ENCODE measurements around the gene PDE4A. TPM values are rescaled to one million over a fixed set of nuclear protein-coding genes. Genes with fewer than 3 reads are reported as not detected.

Gene PDE4A
- total RNA-seq: 5.4 and 9.4 TPM in 2 replicates

GRCh38 chr19:10420444-10421239 is at the start of gene PDE4A:
Gene PDE4A (plus strand): TSS chr19:10420538. CDS start chr19:10420765, 227 bp downstream.

GRCh38 chr19:10380313-10381102 is 39.8 kb upstream of the PDE4A start, which contains the start of gene TYK2:
Gene TYK2 (minus strand): TSS chr19:10380572. CDS start chr19:10378406, 2,166 bp downstream.

GRCh38 chr19:10403137-10404021 is 17.0 kb upstream of the PDE4A start, which contains the start of gene CDC37:
Gene CDC37 (minus strand): TSS chr19:10403542. CDS start chr19:10403479, 63 bp downstream.

GRCh38 chr19:10503002-10503789 is 82.9 kb downstream of the PDE4A start, which contains the start of gene KEAP1:
Gene KEAP1 (minus strand): TSS chr19:10503356. CDS start chr19:10500033, 3,323 bp downstream.

GRCh38 chr19:10517361-10517759 is 97.0 kb downstream of the PDE4A start, which contains the start of gene S1PR5:
Gene S1PR5 (minus strand): TSS chr19:10517447. CDS start chr19:10515011, 2,436 bp downstream.

Other genes with a start within 250 kb of the PDE4A start
- gene DNMT1, start 225.6 kb upstream of the PDE4A start, total RNA-seq: 38.2 and 46.0 TPM in 2 replicates
- gene S1PR2, start 189.2 kb upstream of the PDE4A start, total RNA-seq: 15.6 and 16.6 TPM in 2 replicates
- gene MRPL4, start 168.3 kb upstream of the PDE4A start, total RNA-seq: 73.3 and 77.8 TPM in 2 replicates
- 28.7 and 97.0 TPM in 2 replicates for gene ICAM1, start 149.4 kb upstream of the PDE4A start, total RNA-seq
- 0.49 and 0.90 TPM in 2 replicates for gene ICAM4, start 133.6 kb upstream of the PDE4A start, total RNA-seq
- 4.5 and 6.9 TPM in 2 replicates for gene ICAM5, start 130.6 kb upstream of the PDE4A start, total RNA-seq
- gene ZGLP1, start 110.7 kb upstream of the PDE4A start, total RNA-seq: 0.18 TPM in 1 of 2 replicates, not detected in the other
- 8.9 and 22.2 TPM in 2 replicates for gene FDX2, start 104.5 kb upstream of the PDE4A start, total RNA-seq
- 18.1 and 22.6 TPM in 2 replicates for gene RAVER1, start 87.0 kb upstream of the PDE4A start, total RNA-seq
- 10.5 and 11.4 TPM in 2 replicates for gene ICAM3, start 80.9 kb upstream of the PDE4A start, total RNA-seq
- gene TYK2, start 40.0 kb upstream of the PDE4A start, total RNA-seq: 55.7 and 61.9 TPM in 2 replicates
- gene CDC37, start 17.0 kb upstream of the PDE4A start, total RNA-seq: 216 and 257 TPM in 2 replicates
- gene KEAP1, start 82.8 kb downstream of the PDE4A start, total RNA-seq: 58.3 and 64.5 TPM in 2 replicates
- 0.32 and 0.36 TPM in 2 replicates for gene S1PR5, start 96.9 kb downstream of the PDE4A start, total RNA-seq
- gene ATG4D, start 123.4 kb downstream of the PDE4A start, total RNA-seq: 11.8 and 17.1 TPM in 2 replicates
- gene KRI1, start 145.5 kb downstream of the PDE4A start, total RNA-seq: 9.1 and 14.6 TPM in 2 replicates
- 1.1 and 2.5 TPM in 2 replicates for gene CDKN2D, start 148.4 kb downstream of the PDE4A start, total RNA-seq
- not detected in 2 replicates for gene AP1M2, start 166.8 kb downstream of the PDE4A start, total RNA-seq
- 47.5 and 48.6 TPM in 2 replicates for gene SLC44A2, start 205.0 kb downstream of the PDE4A start, total RNA-seq
- gene ILF3, start 233.8 kb downstream of the PDE4A start, total RNA-seq: 66.6 and 74.0 TPM in 2 replicates